B cell (primary cell): Measurements from ENCODE around the gene C1GALT1C1. TPM values are rescaled to one million over a fixed set of nuclear protein-coding genes. Genes with fewer than 3 reads are reported as not detected.

Experiments used
- ATAC-seq: fragments of 200-7000 bp; cut with Tn5 transposase; one replicate; pipeline ENCODE4 v1.10.0; 2021; ENCODE audit warnings: low read depth, mild to moderate bottlenecking, moderate number of reproducible peaks, moderate library complexity
- CTCF ChIA-PET: fragments of 350-600 bp; sonication (Branson Sonifier 250); formaldehyde crosslinking; loops from one replicate; lab custom pipeline; 2021; ENCODE audit warnings: antibody characterized with exemption, inconsistent platforms; lab: Charles Lee
- POLR2A ChIA-PET: fragments of 350-600 bp; sonication (Branson Sonifier 250); formaldehyde crosslinking; loops from one replicate; lab custom pipeline; 2021; ENCODE audit warnings: antibody characterized with exemption; lab: Charles Lee
- DNase-seq: peaks from one replicate; pipeline ENCODE4 v3.0.0; 2013
- H2AFZ ChIP-seq: 2 replicates; pipeline ENCODE4 v1.6.1; 2012; ENCODE audit warnings: mild to moderate bottlenecking, low read depth, low read length; ENCODE audit not compliant: insufficient read depth, poor library complexity, severe bottlenecking
- H3K27ac ChIP-seq, 2 donors: 1 replicate in 1 of 2; 2 replicates in 1 of 2; pipeline ENCODE4 v1.5.1; 2012 to 2013; ENCODE audit warnings: low read length in 2 of 2, mild to moderate bottlenecking in 2 of 2, moderate library complexity in 1 of 2
- H3K27me3 ChIP-seq, 4 experiments: fragments of 200-600 bp in 1 of 4; sonication (generic) in 1 of 4; replicated peaks in 1 of 4; 1 replicate in 2 of 4; 2 replicates in 2 of 4; pipeline versions ENCODE4 v1.6.1 to v1.7.0; 2013 to 2016; ENCODE audit warnings: low read length in 3 of 4, mild to moderate bottlenecking in 2 of 4, mixed read lengths in 1 of 4, moderate library complexity in 1 of 4; ENCODE audit not compliant: insufficient read depth in 4 of 4, control insufficient read depth in 3 of 4; ENCODE audit errors: control extremely low read depth in 1 of 4
- H3K36me3 ChIP-seq, 2 experiments: replicated peaks in 1 of 2; 1 replicate in 1 of 2; 2 replicates in 1 of 2; pipeline versions ENCODE4 v1.6.1 to v1.7.1; 2013; ENCODE audit warnings: low read length in 1 of 2; ENCODE audit not compliant: insufficient read depth in 2 of 2, control insufficient read depth in 1 of 2; ENCODE audit errors: control extremely low read depth in 1 of 2, extremely low read depth in 1 of 2
- H3K4me1 ChIP-seq, 2 donors: fragments of 200-600 bp in 1 of 2; sonication (generic) in 1 of 2; 1 replicate in 1 of 2; 2 replicates in 1 of 2; pipeline versions ENCODE4 v1.5.1 to v1.6.1; 2013 to 2017; ENCODE audit warnings: low read length in 2 of 2; ENCODE audit not compliant: control insufficient read depth in 2 of 2, insufficient read depth in 2 of 2
- H3K4me2 ChIP-seq: replicated peaks from 2 replicates; pipeline ENCODE3; 2012; ENCODE audit warnings: mild to moderate bottlenecking, low read depth, low read length; ENCODE audit not compliant: poor library complexity, severe bottlenecking
- H3K4me3 ChIP-seq, 5 experiments: fragments of 200-600 bp in 1 of 5; sonication (generic) in 1 of 5; 1 replicate in 3 of 5; 2 replicates in 2 of 5; pipeline versions ENCODE4 v1.5.1 to v1.7.0; 2011 to 2016; ENCODE audit warnings: low read length in 4 of 5, mild to moderate bottlenecking in 4 of 5, low read depth in 2 of 5, control low read depth in 1 of 5, moderate library complexity in 1 of 5; ENCODE audit not compliant: insufficient read depth in 1 of 5; ENCODE audit errors: control extremely low read depth in 1 of 5, extremely low read depth in 1 of 5
- H3K79me2 ChIP-seq: fragments of 200-600 bp; sonication (generic); one replicate; pipeline ENCODE4 v1.6.0; 2016; ENCODE audit warnings: low read length; ENCODE audit not compliant: control insufficient read depth, insufficient read depth
- H3K9ac ChIP-seq: fragments of 200-600 bp; sonication (generic); 2 replicates; pipeline ENCODE4 v1.6.1; 2017; ENCODE audit warnings: mild to moderate bottlenecking, low read length, moderate library complexity
- H3K9me3 ChIP-seq, 3 donors: one replicate each; pipeline versions ENCODE4 v1.6.1 to v1.7.1; 2013; ENCODE audit warnings: low read length in 2 of 3; ENCODE audit not compliant: control insufficient read depth in 2 of 3, insufficient read depth in 1 of 3; ENCODE audit errors: control extremely low read depth in 1 of 3
- H4K20me1 ChIP-seq: 2 replicates; pipeline ENCODE4 v1.6.0; 2012; ENCODE audit warnings: mild to moderate bottlenecking, low read length; ENCODE audit not compliant: insufficient read depth, control insufficient read depth, poor library complexity, severe bottlenecking
- H3K27ac Mint-ChIP-seq: one replicate; pipeline ENCODE4 v1.8.0; 2021; ENCODE audit warnings: mixed read lengths
- H3K27me3 Mint-ChIP-seq: one replicate; pipeline ENCODE4 v1.8.0; 2021; ENCODE audit warnings: mixed read lengths
- H3K4me1 Mint-ChIP-seq: one replicate; pipeline ENCODE4 v1.8.0; 2021; ENCODE audit warnings: mixed read lengths
- H3K4me3 Mint-ChIP-seq: one replicate; pipeline ENCODE4 v1.8.0; 2021; ENCODE audit warnings: mixed read lengths
- H3K9me3 Mint-ChIP-seq: one replicate; pipeline ENCODE4 v1.8.0; 2022; ENCODE audit warnings: mixed read lengths; ENCODE audit not compliant: insufficient read depth
- CTCF ChIP-seq: fragments of 200-600 bp; IDR thresholded peaks from one replicate; pipeline ENCODE4 v1.8.0; 2022; ENCODE audit warnings: antibody characterized with exemption, mild to moderate bottlenecking
- EZH2 ChIP-seq: IDR thresholded peaks from 2 replicates; pipeline ENCODE4 v1.6.1; 2012; ENCODE audit warnings: borderline replicate concordance, low read depth, mild to moderate bottlenecking, moderate library complexity, low read length; ENCODE audit not compliant: insufficient read depth, poor library complexity, severe bottlenecking
- WGBS: methylation state at CpG from one replicate; pipeline ENCODE4 v1.1.5; 2013; ENCODE audit warnings: missing lambda C conversion rate; ENCODE audit not compliant: insufficient coverage; 5-methylcytosine and 5-hydroxymethylcytosine counted together
- intact Hi-C: fragments of 100-400 bp; cut with micrococcal nuclease; formaldehyde crosslinking; loops from one replicate; pipeline ENCODE4 v1.10.0; 2022
- polyA plus RNA-seq: library from polyadenylated mRNA; depleted of rRNA; stranded (reverse); fragments of >200 nt; gene quantifications from 2 replicates; pipeline ENCODE4 v1.2.3, GENCODE V29; 2012
- total RNA-seq, 2 donors: library from RNA; stranded (reverse); fragments of 120-200 nt in 1 of 2; gene quantifications; 1 replicate in 1 of 2; 2 replicates in 1 of 2; pipeline versions ENCODE4 v1.2.3 to v1.2.4, GENCODE V29; 2013 to 2022

The C1GALT1C1 gene
- total and polyA plus RNA-seq, 2 donors (not counting 1 experiment from before 2014, with no cell fraction given) = 2.9 to 13.6 TPM

GRCh38 chrX:120647127-120647526 is 17.3 kb upstream of the C1GALT1C1 start:
- ChIA-PET POLR2A (no interaction called here), CTCF (no interaction called here)
- Mint-ChIP-seq H3K27ac (no peak overlapping the region), H3K4me3 (no peak overlapping the region), H3K4me1 (peaks cover 17% of the 10 kb centered on the region), H3K27me3 (no peaks in the 10 kb centered on the region), H3K9me3 (no peaks in the 10 kb centered on the region)
- 100% methylated on average over 2 of the region's 4 CpGs for WGBS
- TF ChIP-seq EZH2 (no peak), CTCF (no peak)
- Histone ChIP-seq H3K9me3 (no peaks in the 10 kb centered on the region), H3K27ac (no peak overlapping the region), H3K79me2 (no peaks in the 10 kb centered on the region), H3K36me3 (no peaks in the 10 kb centered on the region), H3K4me2 (no peak overlapping the region), H3K27me3 (no peaks in the 10 kb centered on the region), H2AFZ (no peak overlapping the region), H3K9ac (no peak overlapping the region), H3K4me1 (peaks cover 9 to 10% of the 10 kb centered on the region in 2 donors), H4K20me1 (no peaks in the 10 kb centered on the region), H3K4me3 (no peak overlapping the region)
- no peak for DNase-seq
- no peak for ATAC-seq
- intact Hi-C loops = loop anchor here (5.0 kb wide), 1 partner anchor 125 kb away; no protein-coding TSS in a partner anchor

GRCh38 chrX:120642871-120643270 is 13.0 kb upstream of the C1GALT1C1 start:
- H3K4me3 ChIP-seq = no peak overlapping the region
- ChIA-PET CTCF (interaction anchor here (0.7 kb wide), 1 partner anchor 392 kb away, joined by 3 read pairs; no protein-coding TSS in a partner anchor), POLR2A (no interaction called here)
- intact Hi-C loops = no loop called here
- no peaks in the 10 kb centered on the region for H3K27me3 Mint-ChIP-seq
- no peak overlapping the region for H3K4me3 Mint-ChIP-seq
- no peak overlapping the region for H3K27ac ChIP-seq
- TF ChIP-seq EZH2 (no peak), CTCF (no peak)
- no peaks in the 10 kb centered on the region for H3K4me1 ChIP-seq
- no peak overlapping the region for H3K27ac Mint-ChIP-seq
- DNase-seq (no peak), ATAC-seq (no peak)
- H3K4me1 Mint-ChIP-seq = peaks cover 1% of the 10 kb centered on the region
- no peak overlapping the region for H3K4me2 ChIP-seq
- H3K79me2 ChIP-seq = no peaks in the 10 kb centered on the region
- no peaks in the 10 kb centered on the region for H3K27me3 ChIP-seq
- H3K9ac ChIP-seq = no peak overlapping the region
- H3K9me3 ChIP-seq = no peaks in the 10 kb centered on the region
- no peak overlapping the region for H2AFZ ChIP-seq
- H4K20me1 ChIP-seq = no peaks in the 10 kb centered on the region
- H3K9me3 Mint-ChIP-seq = no peaks in the 10 kb centered on the region
- WGBS = no CpG with 5 or more reads among the region's 2 CpGs
- no peaks in the 10 kb centered on the region for H3K36me3 ChIP-seq
